ENCODE results near the gene ADPRH. TPM values are rescaled to one million over a fixed set of nuclear protein-coding genes. Genes with fewer than 3 reads are reported as not detected.

ADPRH gene
- total RNA-seq, 4 donors from 2014 or later = 9.5 to 17.7 (median 13.0) TPM

DNA sequence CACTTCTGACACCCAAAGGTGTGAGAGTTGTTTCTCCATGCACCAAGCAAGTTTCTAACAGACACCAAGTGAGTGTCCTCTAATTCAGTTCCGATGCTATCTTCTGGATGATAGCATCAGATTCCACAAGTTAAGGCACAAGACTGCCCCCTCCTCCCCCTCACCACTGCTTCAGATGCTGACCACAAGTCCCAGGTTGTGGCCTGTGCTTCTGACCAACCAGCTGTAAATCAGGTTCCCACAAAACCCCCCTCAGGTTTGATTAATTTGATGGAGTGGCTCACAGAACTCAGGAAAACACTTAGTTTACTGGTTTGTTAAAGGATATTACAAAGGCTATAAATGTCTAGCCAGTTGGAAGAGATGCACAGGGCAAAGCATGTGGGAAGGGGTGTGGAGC is 11.4 kb downstream of the ADPRH start:
- TF ChIP-seq, protein P1, sequence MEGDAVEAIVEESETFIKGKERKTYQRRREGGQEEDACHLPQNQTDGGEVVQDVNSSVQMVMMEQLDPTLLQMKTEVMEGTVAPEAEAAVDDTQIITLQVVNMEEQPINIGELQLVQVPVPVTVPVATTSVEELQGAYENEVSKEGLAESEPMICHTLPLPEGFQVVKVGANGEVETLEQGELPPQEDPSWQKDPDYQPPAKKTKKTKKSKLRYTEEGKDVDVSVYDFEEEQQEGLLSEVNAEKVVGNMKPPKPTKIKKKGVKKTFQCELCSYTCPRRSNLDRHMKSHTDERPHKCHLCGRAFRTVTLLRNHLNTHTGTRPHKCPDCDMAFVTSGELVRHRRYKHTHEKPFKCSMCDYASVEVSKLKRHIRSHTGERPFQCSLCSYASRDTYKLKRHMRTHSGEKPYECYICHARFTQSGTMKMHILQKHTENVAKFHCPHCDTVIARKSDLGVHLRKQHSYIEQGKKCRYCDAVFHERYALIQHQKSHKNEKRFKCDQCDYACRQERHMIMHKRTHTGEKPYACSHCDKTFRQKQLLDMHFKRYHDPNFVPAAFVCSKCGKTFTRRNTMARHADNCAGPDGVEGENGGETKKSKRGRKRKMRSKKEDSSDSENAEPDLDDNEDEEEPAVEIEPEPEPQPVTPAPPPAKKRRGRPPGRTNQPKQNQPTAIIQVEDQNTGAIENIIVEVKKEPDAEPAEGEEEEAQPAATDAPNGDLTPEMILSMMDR (IDR thresholded peaks at IDR 0.05; ENCODE audit: low read depth) = no peak

DNA sequence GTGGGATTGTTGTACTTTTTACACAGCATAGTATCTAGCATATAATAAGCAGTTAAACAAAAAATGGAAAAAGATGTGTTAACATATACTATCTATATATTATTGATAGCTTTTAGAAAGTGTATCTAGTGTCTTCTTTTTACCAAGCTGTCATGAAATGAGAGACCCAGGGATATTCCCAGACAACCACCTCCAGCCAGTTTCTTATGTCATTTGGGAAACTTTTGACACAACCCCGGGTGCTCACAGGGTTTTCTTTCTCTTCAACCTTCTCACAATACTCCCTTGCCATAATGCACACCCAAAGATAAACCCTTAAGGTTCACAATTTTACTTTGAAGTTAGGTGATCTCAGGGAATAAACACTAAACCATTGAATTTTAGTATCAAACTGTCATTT is 13.6 kb downstream of the ADPRH start:
- TF ChIP-seq, protein P1 (IDR thresholded peaks at IDR 0.05; ENCODE audit: low read depth) = no peak

DNA sequence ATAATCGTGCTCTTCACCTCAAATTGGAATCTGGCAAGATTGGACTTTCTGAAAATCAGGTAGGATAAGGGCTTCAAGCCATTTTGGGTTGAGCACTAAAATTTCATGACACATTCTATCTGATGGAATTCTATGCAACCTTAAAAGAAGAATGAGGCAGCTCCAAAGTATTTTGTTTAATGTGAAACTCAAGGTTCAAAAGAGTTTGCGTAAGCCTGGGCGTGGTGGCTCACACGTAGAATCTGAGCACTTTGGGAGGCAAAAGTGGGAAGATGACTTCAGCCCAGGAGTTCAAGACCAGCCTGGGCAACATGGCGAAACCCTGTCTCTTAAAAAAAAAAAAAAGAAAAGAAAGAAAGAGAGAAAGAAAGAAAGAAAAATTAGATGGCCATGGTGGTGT is 14.8 kb downstream of the ADPRH start:
- TF ChIP-seq, protein P1 (IDR thresholded peaks at IDR 0.05; ENCODE audit: low read depth) = no peak

DNA sequence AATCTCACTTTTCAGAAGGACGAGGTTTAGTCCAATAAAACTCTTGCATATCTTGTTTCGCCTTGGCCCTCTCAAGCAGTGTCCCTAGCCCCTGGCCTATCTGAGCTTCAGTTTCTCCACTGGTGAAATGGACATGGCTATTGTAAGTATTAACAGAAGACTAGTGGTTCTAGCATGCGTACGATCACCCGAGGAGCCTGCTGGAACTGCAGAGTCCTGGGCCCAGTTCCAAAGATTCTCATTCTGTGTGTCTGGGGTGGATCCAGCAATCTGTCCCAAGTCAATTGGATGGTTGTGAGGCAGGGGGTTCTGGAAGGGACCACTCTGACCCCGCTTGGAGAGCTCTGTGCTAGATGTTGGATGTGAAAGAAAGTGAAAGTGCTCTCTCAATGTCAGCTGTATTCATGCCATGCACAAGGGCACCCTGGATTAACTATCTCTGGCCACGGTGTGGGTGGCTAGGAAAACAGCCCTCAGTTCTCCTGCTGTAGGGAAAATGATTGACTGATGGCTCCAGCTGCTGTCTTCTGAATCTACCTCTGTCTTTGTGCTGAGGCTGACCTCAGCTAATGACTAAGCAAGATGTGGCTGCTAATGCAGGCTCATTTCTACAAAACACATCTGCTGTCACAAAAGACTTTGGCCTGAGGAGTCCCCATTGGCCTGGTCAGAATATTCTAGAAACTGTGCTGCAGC is 16.5 kb downstream of the ADPRH start:
- TF ChIP-seq, protein P1 (IDR thresholded peaks at IDR 0.05; ENCODE audit: low read depth) = no peak

DNA sequence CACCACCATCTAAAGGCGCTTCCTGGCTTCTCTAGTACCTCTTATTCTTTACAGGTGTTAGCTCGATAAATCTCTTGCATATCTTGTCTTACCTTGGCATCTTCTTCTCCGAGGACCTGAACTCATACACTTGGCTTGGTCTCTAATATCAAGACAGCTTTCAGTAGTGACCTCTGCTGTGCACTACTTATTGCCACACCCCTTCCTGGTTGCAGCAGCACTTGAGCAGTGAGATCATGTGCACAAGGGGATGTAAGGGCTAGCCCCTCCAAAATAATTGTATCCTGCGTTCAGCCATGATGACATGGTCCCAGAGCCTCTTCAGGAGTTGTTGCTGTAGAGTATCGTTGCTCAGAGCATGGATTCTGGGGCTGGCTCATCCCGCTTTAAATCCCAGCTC is 17.1 kb downstream of the ADPRH start:
- TF ChIP-seq, protein P1 (IDR thresholded peaks at IDR 0.05; ENCODE audit: low read depth) = no peak

DNA sequence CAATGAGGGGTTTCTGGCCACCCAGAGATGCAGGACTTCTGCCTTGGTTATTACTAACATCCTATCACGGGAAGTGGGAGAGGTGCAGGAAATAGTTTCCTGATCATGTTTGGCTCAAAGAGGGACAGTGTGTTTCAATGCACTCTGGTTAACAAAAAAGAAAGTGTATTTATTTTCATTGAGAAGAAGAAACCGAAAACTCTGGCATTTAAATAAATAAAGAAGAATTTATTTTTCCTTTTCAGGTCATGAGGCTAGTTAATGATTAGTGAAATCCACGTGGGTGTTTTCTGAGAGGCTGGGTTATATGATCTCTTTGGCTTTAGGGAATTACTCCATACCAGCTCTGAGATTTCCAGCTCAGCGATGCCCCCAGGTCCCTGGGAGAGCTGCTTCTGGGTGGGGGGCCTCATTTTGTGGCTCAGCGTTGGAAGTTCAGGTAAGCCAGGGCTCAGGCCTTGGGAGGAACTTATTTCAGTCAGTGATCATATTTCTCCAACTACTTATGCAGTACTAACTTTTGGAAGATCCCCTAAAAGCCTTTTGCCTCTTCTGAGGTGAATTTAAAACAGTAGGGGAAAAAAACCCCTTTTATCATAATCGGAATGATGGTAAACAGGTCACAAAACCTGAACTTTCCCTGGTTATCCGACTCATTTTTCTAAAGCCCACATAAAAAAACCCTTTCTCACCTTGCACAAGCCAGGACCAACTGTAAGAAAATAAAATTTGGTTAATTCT is 18.4 kb downstream of the ADPRH start, which contains the start of gene PLA1A:
TSS of gene PLA1A (plus strand) at position 338 of the 741 bp plus-strand sequence. CDS start at position 367, 29 bp downstream.
- TF ChIP-seq, protein P1 (IDR thresholded peaks at IDR 0.05; ENCODE audit: low read depth) = no peak

DNA sequence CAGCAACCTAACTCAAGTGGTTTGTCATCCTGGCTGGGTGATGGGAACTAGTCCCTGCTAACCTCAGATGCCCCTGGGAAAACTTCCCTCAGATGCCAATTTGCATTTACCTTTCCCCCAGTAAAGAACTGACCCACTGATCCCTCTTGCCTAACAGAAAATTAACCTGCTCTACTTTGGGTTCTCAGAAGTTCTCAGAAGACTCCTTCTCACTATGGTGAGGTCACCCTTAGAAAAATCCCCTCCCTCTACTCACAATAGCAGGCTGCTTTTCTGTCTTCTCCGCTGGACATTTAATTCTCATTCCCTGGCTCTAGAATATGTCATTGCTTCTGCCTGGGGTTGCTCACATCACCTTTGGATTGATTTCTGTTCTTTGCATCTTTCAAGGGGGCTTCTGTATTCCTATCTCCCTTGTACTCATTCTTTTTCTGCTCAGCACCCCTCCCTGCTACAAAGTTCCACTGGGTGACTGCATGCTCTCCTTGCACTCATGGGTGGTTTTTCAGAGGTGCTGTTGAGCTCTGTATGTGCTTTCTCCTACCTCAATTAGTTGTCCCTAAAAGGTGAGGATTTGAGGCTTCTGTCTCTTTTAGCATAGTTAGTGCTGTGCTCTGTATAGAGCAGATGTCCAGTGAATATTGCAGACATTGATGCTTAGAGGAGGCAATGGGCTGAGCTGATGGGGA is 19.3 kb downstream of the ADPRH start:
- TF ChIP-seq, protein P1 (IDR thresholded peaks at IDR 0.05; ENCODE audit: low read depth) = no peak

All from subcutaneous adipose tissue (tissue), 4 donors.